Gastrocnemius medialis (tissue), 4 donors: Measurements from ENCODE around the gene CIDEA. TPM values are rescaled to one million over a fixed set of nuclear protein-coding genes. Genes with fewer than 3 reads are reported as not detected.

Experiments used
- ATAC-seq, 2 donors: fragments of 150-250 bp; one replicate each; pipeline ENCODE4 v1.9.1; 2016
- DNase-seq, 2 donors: peaks; one replicate each; pipeline ENCODE4 v3.0.0-alpha.2; 2019
- H3K27ac ChIP-seq, 4 donors: fragments of 200-600 bp; sonication (generic); 1 replicate in 1 of 4; 2 replicates in 3 of 4; pipeline ENCODE4 v1.5.1; 2016 to 2018; ENCODE audit warnings: mild to moderate bottlenecking in 2 of 4, moderate library complexity in 1 of 4
- H3K27me3 ChIP-seq, 3 donors: fragments of 200-600 bp; sonication (generic) in 2 of 3; 1 replicate in 1 of 3; 2 replicates in 2 of 3; pipeline versions ENCODE4 v1.5.1 to v1.6.0; 2016 to 2019; ENCODE audit warnings: mild to moderate bottlenecking in 1 of 3, moderate library complexity in 1 of 3
- H3K36me3 ChIP-seq, 2 donors: fragments of 200-600 bp; sonication (generic) in 1 of 2; one replicate each; pipeline ENCODE4 v1.5.1; 2017 to 2018
- H3K4me1 ChIP-seq, 2 donors: fragments of 200-600 bp; sonication (generic) in 1 of 2; one replicate each; pipeline ENCODE4 v1.5.1; 2016 to 2017; ENCODE audit warnings: mild to moderate bottlenecking in 2 of 2
- H3K4me3 ChIP-seq, 4 donors: fragments of 200-600 bp; sonication (generic) in 3 of 4; 1 replicate in 1 of 4; 2 replicates in 3 of 4; pipeline ENCODE4 v1.5.1; 2016 to 2019; ENCODE audit warnings: mild to moderate bottlenecking in 2 of 4
- H3K9me3 ChIP-seq, 3 donors: fragments of 200-600 bp; sonication (generic) in 2 of 3; 1 replicate in 1 of 3; 2 replicates in 2 of 3; pipeline ENCODE4 v1.5.1; 2016 to 2019
- POLR2A ChIP-seq, 2 donors: fragments of 450-650 bp; IDR thresholded peaks; one replicate each; pipeline ENCODE4 v1.6.1; 2017; ENCODE audit warnings: antibody characterized with exemption in 2 of 2, mild to moderate bottlenecking in 2 of 2, moderate library complexity in 2 of 2
- in situ Hi-C, 4 donors: fragments of 200-750 bp; cut with MboI; loops; one replicate each; pipeline versions ENCODE4 v1.15.0 to v1.8.0; 2017; ENCODE audit warnings: low sequenced_read_pairs in 4 of 4
- intact Hi-C: fragments of 100-400 bp; cut with DNase I; formaldehyde crosslinking; loops from one replicate; pipeline ENCODE4 v1.15.1; 2023; ENCODE audit warnings: low total_unique reads
- total RNA-seq, 4 donors: library from RNA; depleted of rRNA; stranded (reverse); fragments of >200 nt; gene quantifications; one replicate each; pipeline versions ENCODE4 v1.1.0 to v1.2.3, GENCODE V29; 2016
- TF ChIP-seq, protein P1 (sequence below), 5 experiments: fragments of 450-650 bp in 3 of 5; fragments of 200-600 bp in 2 of 5; sonication (generic) in 2 of 5; IDR thresholded peaks in 4 of 5; conservative IDR thresholded peaks in 1 of 5; 1 replicate in 4 of 5; 2 replicates in 1 of 5; pipeline ENCODE4 v1.5.1; 2016 to 2019; ENCODE audit warnings: antibody characterized with exemption in 5 of 5, mild to moderate bottlenecking in 3 of 5, moderate library complexity in 3 of 5

Gene CIDEA
- total RNA-seq, 4 donors from 2014 or later, result 0.33 to 7.4 TPM; not detected in 2

DNA sequence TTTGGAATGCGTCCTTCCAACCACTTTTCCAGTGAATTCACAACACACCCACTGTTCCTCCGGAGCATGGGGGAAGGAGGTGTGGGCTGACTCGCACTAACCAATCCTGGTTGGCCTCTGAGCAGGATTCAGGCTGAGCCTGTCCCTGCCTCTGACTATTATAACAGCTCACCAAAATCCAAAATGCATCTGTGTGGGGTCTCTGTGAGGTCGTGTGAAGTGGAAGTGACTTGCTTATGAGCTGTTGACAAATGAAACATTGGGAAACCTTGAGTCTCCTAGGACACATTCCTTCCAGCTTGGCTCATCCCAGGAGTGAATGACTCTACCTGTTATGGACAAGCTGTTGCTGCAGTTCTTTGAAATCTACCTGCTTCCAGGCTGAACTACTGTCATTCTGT lies 1.5 kb downstream of the CIDEA start:
- H3K36me3 ChIP-seq, result no peaks in the 10 kb centered on the region
- peaks cover 7% of the 10 kb centered on the region in 2 donors for H3K4me1 ChIP-seq
- intact Hi-C loops, result no loop called here
- in situ Hi-C loops, result no loop called here
- DNase-seq (no peak), ATAC-seq (no peak)
- H3K4me3 ChIP-seq, result no peak overlapping the region
- TF ChIP-seq, protein P1, sequence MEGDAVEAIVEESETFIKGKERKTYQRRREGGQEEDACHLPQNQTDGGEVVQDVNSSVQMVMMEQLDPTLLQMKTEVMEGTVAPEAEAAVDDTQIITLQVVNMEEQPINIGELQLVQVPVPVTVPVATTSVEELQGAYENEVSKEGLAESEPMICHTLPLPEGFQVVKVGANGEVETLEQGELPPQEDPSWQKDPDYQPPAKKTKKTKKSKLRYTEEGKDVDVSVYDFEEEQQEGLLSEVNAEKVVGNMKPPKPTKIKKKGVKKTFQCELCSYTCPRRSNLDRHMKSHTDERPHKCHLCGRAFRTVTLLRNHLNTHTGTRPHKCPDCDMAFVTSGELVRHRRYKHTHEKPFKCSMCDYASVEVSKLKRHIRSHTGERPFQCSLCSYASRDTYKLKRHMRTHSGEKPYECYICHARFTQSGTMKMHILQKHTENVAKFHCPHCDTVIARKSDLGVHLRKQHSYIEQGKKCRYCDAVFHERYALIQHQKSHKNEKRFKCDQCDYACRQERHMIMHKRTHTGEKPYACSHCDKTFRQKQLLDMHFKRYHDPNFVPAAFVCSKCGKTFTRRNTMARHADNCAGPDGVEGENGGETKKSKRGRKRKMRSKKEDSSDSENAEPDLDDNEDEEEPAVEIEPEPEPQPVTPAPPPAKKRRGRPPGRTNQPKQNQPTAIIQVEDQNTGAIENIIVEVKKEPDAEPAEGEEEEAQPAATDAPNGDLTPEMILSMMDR (IDR thresholded peaks at IDR 0.05 in 4 of 5, conservative IDR thresholded peaks at IDR 0.05 in 1 of 5), result no peak
- no peak for TF ChIP-seq POLR2A (IDR thresholded peaks at IDR 0.05)
- peaks cover 23 to 31% (median 24%) of the 10 kb centered on the region in 3 donors for H3K27me3 ChIP-seq
- no peaks in the 10 kb centered on the region for H3K9me3 ChIP-seq
- no peak overlapping the region for H3K27ac ChIP-seq

DNA sequence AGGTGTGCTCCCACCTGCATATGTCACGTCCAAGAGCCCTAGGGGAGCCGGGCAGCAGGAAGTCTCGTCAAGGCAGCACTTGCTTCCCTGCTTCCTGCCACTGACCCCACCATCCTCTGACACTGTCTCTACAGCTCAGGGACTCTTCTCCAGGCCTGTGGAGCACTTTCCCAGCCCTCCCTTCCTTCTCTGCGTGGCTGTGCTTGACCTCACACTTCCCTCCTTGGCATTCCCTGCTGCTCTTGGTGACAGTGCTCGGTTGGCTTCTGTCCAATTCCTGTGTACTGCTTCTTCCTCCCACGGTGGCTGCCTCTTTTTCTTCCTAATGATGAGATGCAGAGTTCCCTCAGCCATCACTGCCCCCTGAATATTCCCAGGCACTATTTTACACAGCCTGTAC lies 2.8 kb downstream of the CIDEA start:
- intact Hi-C loops, result no loop called here
- no peak overlapping the region for H3K4me3 ChIP-seq
- TF ChIP-seq POLR2A (IDR thresholded peaks at IDR 0.05), result no peak
- TF ChIP-seq, protein P1 (IDR thresholded peaks at IDR 0.05 in 4 of 5, conservative IDR thresholded peaks at IDR 0.05 in 1 of 5), result no peak
- ATAC-seq, result no peak
- H3K4me1 ChIP-seq, result peaks cover 7% of the 10 kb centered on the region in 2 donors
- H3K9me3 ChIP-seq, result no peaks in the 10 kb centered on the region
- in situ Hi-C loops, result no loop called here
- DNase-seq, result no peak
- H3K36me3 ChIP-seq, result no peaks in the 10 kb centered on the region
- H3K27ac ChIP-seq, result no peak overlapping the region
- peaks cover 23 to 32% (median 24%) of the 10 kb centered on the region in 3 donors for H3K27me3 ChIP-seq

DNA sequence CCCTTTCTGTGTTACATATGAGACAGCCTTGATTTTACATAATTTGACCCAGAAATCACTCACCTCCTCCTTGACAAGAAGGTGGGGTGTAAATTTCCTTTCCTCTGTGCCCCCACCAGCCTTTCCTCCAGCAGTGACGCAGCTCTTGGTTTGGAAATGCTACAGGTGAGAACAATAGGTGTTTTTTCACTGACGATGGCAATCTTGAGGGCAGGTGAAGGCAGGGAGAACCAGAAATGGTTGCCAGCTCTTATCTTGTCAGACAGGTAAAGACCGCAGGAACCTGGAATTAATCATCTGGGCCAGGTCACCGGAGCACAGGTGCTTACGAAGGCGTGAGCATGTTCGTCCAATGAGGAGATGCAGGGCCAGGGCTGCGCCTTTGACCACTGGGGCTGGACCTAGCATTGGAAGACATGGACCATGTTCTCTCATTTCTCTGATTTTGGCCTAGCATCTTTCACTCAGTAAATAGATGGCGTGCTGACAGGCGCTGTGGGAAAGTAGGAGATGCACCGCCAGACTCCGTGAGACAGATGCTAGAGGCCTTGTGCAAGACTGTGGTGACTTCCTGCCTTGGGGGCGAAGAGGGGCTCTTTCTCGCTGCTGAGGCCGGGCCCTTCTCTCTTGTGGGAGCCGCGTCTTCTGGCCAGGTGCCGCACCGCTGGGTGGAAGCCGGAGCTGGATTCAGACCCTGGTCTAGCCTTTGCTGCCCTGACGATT lies 4.0 kb downstream of the CIDEA start:
- in situ Hi-C loops, result no loop called here
- Histone ChIP-seq H3K27me3 (peaks cover 16 to 31% (median 19%) of the 10 kb centered on the region in 3 donors), H3K4me3 (no peak overlapping the region), H3K36me3 (no peaks in the 10 kb centered on the region), H3K4me1 (peaks cover 7% of the 10 kb centered on the region in 2 donors), H3K27ac (peak overlapping the region in 2 of 4 donors; percentile 28 to 56), H3K9me3 (no peaks in the 10 kb centered on the region)
- ATAC-seq (no peak), DNase-seq (no peak)
- TF ChIP-seq, protein P1 (IDR thresholded peaks at IDR 0.05 in 4 of 5, conservative IDR thresholded peaks at IDR 0.05 in 1 of 5), result no peak
- TF ChIP-seq POLR2A (IDR thresholded peaks at IDR 0.05), result no peak
- intact Hi-C loops, result no loop called here

DNA sequence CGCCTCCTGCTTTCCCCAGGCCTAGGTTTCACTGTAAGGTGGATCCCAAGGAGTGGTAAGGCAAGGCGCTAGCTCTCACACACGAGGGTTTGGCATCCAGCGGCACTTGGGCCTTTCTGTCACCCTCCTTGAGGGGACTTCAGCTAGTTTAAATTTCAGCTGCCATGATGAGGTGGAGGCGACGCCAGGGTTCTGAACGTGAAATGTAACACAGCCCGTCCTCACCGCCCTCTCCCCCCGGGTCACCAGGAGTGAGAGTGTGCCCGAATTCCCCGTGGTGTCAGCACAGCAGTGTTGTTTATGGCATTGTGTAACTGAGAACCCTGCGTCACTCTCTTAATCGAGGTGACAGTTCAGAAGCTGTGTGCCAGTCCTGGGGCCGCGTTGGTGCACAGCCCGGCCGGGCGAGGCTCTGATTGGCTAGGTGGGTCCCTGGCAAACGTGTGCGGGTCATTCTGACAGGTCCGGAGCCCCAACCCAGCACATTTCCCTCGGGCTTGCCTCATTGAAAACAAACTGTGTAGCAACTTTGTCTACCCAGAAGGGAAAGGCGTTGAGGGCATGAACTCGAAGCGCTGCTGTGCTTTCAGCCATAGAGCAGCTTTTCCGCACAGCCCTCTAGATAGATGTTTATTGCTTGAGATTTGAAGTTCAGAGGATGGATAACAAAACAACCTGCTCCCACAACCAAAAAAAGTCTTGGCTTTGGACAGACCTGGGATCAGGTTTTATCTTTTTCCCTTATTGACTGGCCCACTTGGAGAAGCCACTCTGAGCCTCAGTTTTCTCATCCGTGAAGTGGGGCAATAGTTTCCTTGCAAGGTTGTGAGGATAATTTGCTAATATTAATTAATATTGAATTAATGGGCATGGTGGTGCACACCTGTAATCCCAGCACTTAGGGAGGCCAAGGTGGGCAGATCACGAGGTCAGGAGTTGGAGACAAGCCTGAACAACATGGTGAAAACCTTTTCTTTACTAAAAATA lies 4.9 kb downstream of the CIDEA start:
- DNase-seq (peak; percentile 29 to 57), ATAC-seq (peak; percentile 73 to 76)
- H3K9me3 ChIP-seq, result no peaks in the 10 kb centered on the region
- peak overlapping the region in 2 of 4 donors; percentile 54 to 56 for H3K27ac ChIP-seq
- H3K27me3 ChIP-seq, result peaks cover 8 to 23% (median 12%) of the 10 kb centered on the region in 3 donors
- peaks cover 1 to 3% of the 10 kb centered on the region in 2 donors for H3K4me1 ChIP-seq
- in situ Hi-C loops, result no loop called here
- no peak overlapping the region for H3K4me3 ChIP-seq
- H3K36me3 ChIP-seq, result no peaks in the 10 kb centered on the region
- intact Hi-C loops, result no loop called here
- TF ChIP-seq, protein P1 (IDR thresholded peaks at IDR 0.05 in 4 of 5, conservative IDR thresholded peaks at IDR 0.05 in 1 of 5), result no peak
- TF ChIP-seq POLR2A (IDR thresholded peaks at IDR 0.05), result no peak
